NOMO-1 treated with DMSO at 0.1 percent for 48 hours (cell line): ENCODE data around the gene ATP8B3.
"Not testable (repeated sequence)": the region's sequence is repeated elsewhere in the genome, so short reads cannot be mapped to it uniquely, and the experiment has no call there.

Source experiments
- DNase-seq: peaks from one replicate; lab custom pipeline; 2025; ENCODE audit not compliant: unreplicated experiment; lab: John Stamatoyannopoulos, UW

The ATP8B3 gene

DNA sequence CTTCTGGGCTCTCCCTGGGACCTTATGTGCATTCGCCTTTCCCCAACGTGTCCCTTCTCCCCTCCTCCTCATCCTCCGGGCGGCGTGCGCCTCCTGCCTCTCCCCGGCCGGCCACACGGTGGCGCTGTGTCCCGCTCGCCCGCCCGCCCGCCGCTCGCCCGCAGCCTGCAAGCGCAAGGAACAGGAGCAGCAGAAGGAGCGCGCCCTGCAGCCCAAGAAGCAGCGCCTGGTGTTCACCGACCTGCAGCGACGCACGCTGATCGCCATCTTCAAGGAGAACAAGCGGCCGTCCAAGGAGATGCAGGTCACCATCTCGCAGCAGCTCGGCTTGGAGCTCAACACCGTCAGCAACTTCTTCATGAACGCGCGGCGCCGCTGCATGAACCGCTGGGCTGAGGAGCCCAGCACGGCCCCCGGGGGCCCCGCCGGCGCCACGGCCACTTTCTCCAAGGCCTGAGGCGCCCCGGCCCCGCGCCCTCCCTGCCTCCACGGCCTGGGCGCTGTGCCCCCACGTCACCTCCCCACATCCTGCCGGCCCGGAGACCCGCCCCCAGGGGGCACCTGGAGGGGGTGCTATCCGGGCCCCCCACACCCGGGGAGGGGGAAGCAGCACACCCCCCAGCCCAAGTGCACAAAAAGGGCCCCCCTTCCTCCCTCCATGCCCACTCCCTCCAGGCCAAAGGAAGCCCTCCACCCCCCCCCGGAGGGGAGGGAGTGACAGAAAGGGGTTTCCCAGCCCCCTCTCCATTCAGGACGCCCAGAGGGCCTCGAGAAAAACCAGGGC, 36.9 kb downstream of the ATP8B3 start:
- no peak for DNase-seq

DNA sequence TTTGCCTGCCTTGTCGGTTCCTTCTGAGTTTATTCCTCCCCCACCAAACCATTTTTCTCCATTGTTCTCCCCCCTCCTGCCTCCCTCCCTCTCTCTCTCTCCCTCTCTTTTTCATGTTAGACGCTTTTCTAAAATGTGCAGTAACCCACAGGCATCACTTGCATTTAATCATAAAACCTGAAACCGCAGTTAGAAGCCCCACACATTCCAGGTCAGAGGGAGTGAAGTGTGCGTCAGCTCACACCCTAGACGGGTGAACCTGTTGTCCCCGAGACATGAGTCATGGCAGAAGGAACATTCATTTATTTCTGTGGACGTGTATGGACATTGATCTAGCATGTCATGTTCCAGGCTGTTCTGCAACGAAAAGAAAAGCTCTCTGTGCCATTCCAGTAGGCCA, 38.9 kb downstream of the ATP8B3 start:
- DNase-seq: no peak

DNA sequence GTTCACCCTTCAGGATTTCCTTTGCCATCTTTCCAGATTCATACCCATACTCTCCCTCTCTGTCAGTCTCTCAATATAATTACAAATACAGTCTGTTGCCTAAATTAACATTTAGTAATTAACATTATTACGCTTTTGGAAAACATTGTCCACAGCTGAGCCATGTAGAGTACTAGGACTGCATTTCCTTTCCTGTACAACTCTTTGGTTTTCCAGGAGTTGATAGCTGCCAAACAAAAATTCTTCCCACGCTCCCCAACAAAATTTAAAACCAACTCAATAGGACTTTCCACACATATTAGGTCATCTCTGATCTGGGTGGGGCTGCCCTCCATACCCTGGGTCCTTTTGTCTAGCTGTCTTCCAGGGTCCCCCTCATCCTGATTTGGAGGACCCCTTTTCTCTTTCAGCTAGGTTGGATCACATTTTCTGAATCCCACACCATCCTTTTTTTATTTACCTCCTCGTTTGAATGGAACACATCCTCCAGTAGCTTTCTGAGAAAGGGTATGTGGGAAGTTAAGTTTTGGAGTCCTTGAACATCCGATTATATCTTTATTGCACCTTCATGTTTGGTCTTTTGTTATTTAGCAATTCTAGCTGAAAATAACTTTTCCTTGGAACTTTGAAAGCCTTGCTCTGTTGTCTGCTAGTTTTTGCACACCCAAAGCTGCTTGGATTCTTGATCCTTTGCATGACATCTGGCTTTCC, 41.1 kb downstream of the ATP8B3 start:
- no peak for DNase-seq

GRCh38 chr19:1769645-1769985, 42.5 kb downstream of the ATP8B3 start:
- DNase-seq: no peak

- no peak for DNase-seq
Observed at GRCh38 chr19:1768918-1769644, 43.0 kb downstream of the ATP8B3 start.

GRCh38 chr19:1768248-1768647, 43.8 kb downstream of the ATP8B3 start:
- DNase-seq: no peak

DNA sequence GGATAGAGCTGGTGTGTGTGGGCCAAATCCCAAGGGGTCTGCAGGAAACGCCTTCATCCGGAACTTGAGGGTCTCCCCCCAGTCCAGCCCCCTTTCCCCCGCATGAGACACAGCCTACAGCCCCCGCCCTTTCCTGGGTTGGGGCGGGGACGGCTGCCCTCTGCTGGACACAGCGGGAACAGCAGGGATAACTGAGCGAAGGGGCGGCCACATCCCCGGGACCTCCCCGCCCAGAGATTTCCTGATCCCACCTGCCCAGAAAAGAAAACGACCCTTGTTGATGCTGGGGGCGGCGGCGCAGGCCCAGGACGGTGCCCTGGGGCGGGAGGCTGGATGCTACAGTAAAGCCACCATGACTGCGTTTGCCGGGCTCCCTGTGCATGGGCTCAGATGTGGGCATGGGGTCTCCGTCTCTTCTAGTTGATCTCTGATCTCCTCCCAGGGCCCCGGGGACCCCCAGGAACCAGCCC, 44.6 kb downstream of the ATP8B3 start:
- no peak for DNase-seq

GRCh38 chr19:1766800-1767352, 45.2 kb downstream of the ATP8B3 start:
- no peak for DNase-seq

- DNase-seq: no peak
Observed at GRCh38 chr19:1765904-1766799, 45.9 kb downstream of the ATP8B3 start.

DNA sequence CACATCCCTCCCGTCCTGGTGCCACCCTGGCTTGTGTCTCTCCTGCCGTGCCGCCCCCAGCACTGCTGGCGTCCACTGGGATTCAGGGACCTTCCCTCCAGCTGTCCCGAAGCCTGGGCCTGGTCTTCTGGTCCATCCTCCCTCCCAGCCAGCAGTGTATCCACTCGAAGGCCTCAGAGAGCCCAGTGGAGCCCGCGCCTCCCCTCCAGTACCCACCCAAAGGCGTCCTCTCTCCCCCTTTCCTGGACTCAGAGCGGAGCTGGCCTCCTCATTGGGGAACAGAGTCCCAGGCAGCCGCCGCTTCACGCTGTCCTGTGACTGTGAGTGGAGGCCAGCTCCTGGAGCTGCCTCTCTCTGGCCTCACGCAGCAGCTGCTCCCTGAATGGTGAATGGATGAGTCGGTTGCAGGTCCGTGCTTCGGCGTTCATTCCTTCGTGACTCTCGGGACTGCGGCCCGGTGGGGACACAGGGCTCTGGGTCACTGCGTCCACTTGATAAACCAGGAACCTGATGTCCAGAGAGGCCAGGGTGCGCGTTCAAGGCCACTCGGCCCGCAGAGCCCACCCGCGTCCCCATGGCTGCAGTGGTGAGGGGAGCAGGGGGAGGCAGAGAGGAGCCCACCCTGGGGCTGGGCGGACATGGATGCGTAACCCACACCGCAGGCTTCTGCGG, 46.7 kb downstream of the ATP8B3 start:
- DNase-seq: no peak

DNA sequence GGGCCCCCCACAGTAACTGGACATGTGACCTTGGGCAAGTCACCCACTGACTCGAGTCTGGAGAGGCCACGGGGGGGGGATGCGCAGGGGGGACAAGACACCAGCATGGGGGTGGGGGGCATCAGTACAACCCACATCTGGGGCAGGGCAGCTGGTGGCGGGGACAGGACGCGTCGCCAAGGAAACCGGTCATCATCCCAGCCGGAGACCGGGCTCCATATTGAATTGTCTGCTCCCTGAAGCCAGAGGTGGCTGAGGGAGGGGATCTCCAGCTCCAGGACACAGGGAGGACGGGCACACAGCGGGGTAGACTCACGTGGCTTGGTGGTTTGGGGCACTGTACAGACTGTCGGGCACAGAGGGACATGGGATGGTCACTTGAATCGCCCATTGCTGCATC, 47.3 kb downstream of the ATP8B3 start:
- DNase-seq: no peak

DNA sequence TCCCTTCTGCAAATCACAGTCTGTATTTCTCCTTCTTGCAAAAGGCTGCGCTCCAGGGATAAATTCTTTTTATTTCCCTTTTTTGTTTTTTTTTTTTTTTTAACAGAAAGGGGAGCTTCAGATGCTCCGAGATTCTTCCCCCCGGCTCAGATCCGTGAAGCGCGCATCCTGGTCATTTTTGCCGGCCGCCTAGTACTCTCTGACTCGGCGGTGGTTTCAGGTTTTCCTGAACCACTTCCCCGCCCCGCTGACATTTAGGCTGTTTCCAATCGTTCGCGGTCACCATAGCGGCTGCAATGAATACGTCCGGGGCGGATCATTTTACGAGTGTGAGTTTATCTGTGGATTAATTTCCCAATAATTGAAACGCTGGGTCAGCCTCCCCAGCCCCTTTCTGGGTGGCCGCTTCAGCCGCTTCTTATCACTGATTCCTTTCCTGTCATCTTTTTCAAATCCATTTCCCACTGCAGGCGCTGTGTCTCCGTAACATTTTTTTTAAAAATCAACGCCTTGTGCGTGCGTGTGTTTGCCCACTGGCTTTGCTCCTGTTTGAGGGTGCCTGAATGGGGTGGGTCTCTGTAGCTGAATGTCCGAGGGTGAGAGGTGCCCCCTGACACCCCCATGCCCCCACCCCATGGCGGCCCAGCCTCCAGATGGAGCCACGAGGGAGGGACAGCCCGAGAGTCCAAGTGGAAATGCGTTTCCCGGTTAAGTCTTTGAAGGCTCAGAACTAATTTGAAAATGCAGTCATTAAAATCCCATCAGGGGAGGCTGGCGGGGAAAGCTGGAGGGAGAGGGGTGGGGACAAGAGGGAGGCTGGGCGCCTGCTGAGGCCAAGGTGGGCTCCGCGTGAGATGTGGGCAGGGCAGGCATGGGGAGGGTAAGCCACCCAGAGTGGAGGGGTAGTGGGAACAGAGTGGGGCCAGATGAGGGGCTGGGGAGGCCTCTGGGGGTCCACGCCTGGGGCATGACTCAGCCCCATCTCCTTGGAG, 48.1 kb downstream of the ATP8B3 start:
- no peak for DNase-seq

DNA sequence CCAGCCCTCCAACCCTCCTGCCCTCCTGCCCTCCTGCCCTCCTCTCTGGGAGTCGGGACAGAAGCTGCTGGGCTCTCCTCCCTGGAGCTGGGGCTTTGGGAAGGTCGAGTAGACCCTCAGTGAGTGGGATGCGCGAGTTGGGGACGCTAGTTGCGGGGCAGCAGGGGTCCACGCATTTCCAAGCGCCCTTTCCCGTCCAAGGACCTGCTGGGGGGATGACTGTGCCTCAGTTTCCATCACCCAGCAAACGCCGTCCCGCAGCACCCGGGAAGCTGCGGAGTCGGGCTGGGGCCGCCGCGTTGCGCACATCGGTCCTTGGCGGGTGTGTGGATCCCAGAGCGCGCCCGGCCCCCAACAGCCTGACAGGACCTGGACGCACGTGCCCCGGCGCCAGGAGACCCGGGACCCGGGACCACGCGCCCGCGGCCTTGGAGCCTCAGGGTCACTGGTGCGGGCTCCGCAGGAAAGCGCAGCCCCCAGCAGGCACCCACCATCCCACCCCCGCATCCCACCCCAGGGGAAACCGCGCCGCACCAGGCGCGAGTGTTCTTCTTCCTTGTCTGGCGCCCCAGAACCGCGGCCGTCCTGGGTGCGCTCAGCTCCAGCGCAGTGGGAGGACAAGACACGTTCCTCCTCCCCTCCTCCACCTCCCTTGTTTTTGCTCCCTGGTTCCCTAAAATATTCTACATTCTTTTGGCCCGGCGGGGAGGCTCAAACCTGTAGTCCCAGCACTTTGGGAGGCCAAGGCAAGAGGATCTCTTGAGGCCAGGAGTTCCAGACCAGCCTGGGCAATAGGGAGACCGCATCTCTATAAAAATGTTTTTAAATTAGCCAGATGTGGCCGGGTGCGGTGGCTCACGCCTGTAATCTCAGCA, 49.6 kb downstream of the ATP8B3 start:
- DNase-seq: no peak

DNA sequence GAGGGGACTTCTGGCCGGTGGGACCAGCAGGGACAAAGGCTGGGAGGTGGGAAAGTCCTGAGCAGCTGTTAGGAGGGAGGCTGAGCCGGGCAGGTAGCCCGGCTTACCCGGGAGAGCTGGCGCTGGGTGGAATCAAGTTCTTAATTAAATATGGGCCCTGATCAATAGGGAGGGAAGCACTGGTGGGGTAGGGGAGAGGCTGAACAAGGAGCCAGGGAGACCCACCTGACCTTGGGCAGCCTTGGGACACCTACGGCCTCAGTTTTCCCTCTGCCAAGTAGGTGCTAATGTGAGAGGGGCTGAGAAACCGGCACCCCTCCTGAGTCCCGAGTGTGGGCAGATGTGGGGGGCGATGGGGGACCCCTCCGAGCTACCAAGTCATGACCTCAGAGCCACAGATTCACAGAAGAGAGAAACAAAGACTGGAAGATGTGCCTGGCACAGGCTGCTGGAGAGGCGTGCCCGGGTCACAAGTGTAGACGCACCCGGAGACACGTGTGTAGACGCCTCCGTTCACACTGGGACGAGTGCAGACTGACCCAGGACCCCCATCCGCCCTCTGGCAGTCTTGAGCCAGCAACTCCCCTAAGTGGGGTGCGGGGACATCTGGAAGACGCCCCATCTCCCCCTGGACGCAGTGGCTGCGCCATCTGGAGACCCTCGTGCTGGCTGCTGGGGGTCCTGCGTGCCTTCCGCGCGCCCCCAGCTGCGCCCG, 50.4 kb downstream of the ATP8B3 start:
- no peak for DNase-seq

- DNase-seq: not testable (repeated sequence)
Observed at GRCh38 chr19:1760786-1761527, 51.1 kb downstream of the ATP8B3 start.

- DNase-seq: no peak
Observed at GRCh38 chr19:1760020-1760419, 52.1 kb downstream of the ATP8B3 start.
